HCT116 (cell line): ENCODE data around the gene G3BP2. TPM values are rescaled to one million over a fixed set of nuclear protein-coding genes. Genes with fewer than 3 reads are reported as not detected.

Experiments used
- ATAC-seq: fragments of 200-7000 bp; cut with Tn5 transposase; 2 replicates; pipeline ENCODE4 v1.9.1; 2020; ENCODE audit warnings: mild to moderate bottlenecking, moderate library complexity
- BruUV-seq: library from RNA; stranded (reverse); fragments of 400-500 nt; replicated peaks from 2 replicates; lab custom pipeline; 2021; lab: Mats Ljungman, UMichigan
- CTCF ChIA-PET: fragments of 300-600 bp; sonication (Branson Sonifier 250); formaldehyde crosslinking; loops from one replicate; lab custom pipeline; 2021; ENCODE audit warnings: antibody characterized with exemption; lab: Charles Lee
- POLR2A ChIA-PET: fragments of 300-600, 350-600 bp; sonication (Branson Sonifier 250); formaldehyde crosslinking; loops from one replicate; lab custom pipeline; 2021; ENCODE audit warnings: antibody characterized with exemption; lab: Charles Lee
- RAD21 ChIA-PET, 2 experiments: fragments of 300-600 bp; sonication (Branson Sonifier 250); formaldehyde crosslinking; loops; one replicate each; lab custom pipeline; 2023; ENCODE audit warnings: low total read pairs in 2 of 2; ENCODE audit not compliant: uncharacterized antibody in 2 of 2, unreplicated experiment in 2 of 2, low non-redundant PET in 1 of 2; lab: Charles Lee
- DNase-seq: peaks from one replicate; pipeline ENCODE4 v3.0.0-alpha.2; 2010; ENCODE audit warnings: low read depth, low spot score
- H2AFZ ChIP-seq: fragments of 200-600 bp; shearing (Covaris generic), sonication (generic); 2 replicates; pipeline ENCODE4 v1.6.1; 2017; ENCODE audit warnings: low read depth, mixed run types, mixed read lengths, antibody characterized with exemption, low read length; ENCODE audit not compliant: poor library complexity, severe bottlenecking
- H3K27ac ChIP-seq: 2 replicates; pipeline ENCODE4 v1.5.1; 2012; ENCODE audit warnings: low read depth, low read length
- H3K27me3 ChIP-seq: fragments of 200-600 bp; sonication (generic); 2 replicates; pipeline ENCODE4 v1.6.1; 2016; ENCODE audit warnings: mixed run types, low read length, mixed read lengths; ENCODE audit not compliant: insufficient read depth
- H3K36me3 ChIP-seq, 2 experiments: fragments of 200-500 bp in 1 of 2; fragments of 200-600 bp in 1 of 2; sonication (Bioruptor generic) in 1 of 2; sonication (generic) in 1 of 2; 2 replicates each; pipeline versions ENCODE4 v1.5.1 to v1.6.1; 2014 to 2016; ENCODE audit warnings: low read length in 2 of 2, inconsistent platforms in 1 of 2, mixed read lengths in 1 of 2, mixed run types in 1 of 2; ENCODE audit not compliant: insufficient read depth in 2 of 2, control insufficient read depth in 1 of 2
- H3K4me1 ChIP-seq, 2 experiments: fragments of 200-600 bp in 1 of 2; sonication (generic) in 1 of 2; 2 replicates each; pipeline versions ENCODE4 v1.5.1 to v1.6.1; 2012 to 2017; ENCODE audit warnings: low read length in 2 of 2, inconsistent platforms in 1 of 2, mild to moderate bottlenecking in 1 of 2, mixed read lengths in 1 of 2, mixed run types in 1 of 2, moderate library complexity in 1 of 2; ENCODE audit not compliant: insufficient read depth in 2 of 2, control insufficient read depth in 1 of 2
- H3K4me2 ChIP-seq: fragments of 200-600 bp; sonication (generic); 2 replicates; pipeline ENCODE4 v1.6.1; 2017; ENCODE audit warnings: mixed run types, low read length, mixed read lengths
- H3K4me3 ChIP-seq, 2 experiments: fragments of 200-600 bp in 1 of 2; sonication (generic) in 1 of 2; replicated peaks in 1 of 2; 2 replicates each; pipeline ENCODE4 v1.5.1; 2011 to 2016; ENCODE audit warnings: low read length in 2 of 2, control low read depth in 1 of 2, low read depth in 1 of 2, mild to moderate bottlenecking in 1 of 2, mixed read lengths in 1 of 2, mixed run types in 1 of 2
- H3K79me2 ChIP-seq: fragments of 200-600 bp; sonication (generic); 2 replicates; pipeline ENCODE4 v1.6.1; 2017; ENCODE audit warnings: mild to moderate bottlenecking, mixed run types, low read length, moderate library complexity, mixed read lengths; ENCODE audit not compliant: insufficient read depth
- H3K9ac ChIP-seq: fragments of 200-600 bp; sonication (generic); 2 replicates; pipeline ENCODE4 v1.6.1; 2016; ENCODE audit warnings: low read length, mixed read lengths
- H3K9me2 ChIP-seq: fragments of 200-600 bp; sonication (generic), shearing (Covaris generic); 2 replicates; pipeline ENCODE4 v1.6.1; 2017; ENCODE audit warnings: mixed run types, mild to moderate bottlenecking, moderate library complexity; ENCODE audit not compliant: insufficient read depth
- H3K9me3 ChIP-seq, 2 experiments: fragments of 200-500 bp in 1 of 2; fragments of 200-600 bp in 1 of 2; sonication (Bioruptor generic) in 1 of 2; sonication (generic) in 1 of 2; 2 replicates each; pipeline ENCODE4 v1.6.1; 2014 to 2017; ENCODE audit warnings: low read length in 2 of 2, mixed read lengths in 2 of 2, inconsistent platforms in 1 of 2, low read depth in 1 of 2, mild to moderate bottlenecking in 1 of 2, mixed run types in 1 of 2, moderate library complexity in 1 of 2; ENCODE audit not compliant: control insufficient read depth in 1 of 2, insufficient read depth in 1 of 2
- H4K20me1 ChIP-seq: fragments of 200-600 bp; sonication (generic), shearing (Covaris generic); 2 replicates; pipeline ENCODE4 v1.6.1; 2017; ENCODE audit warnings: mixed run types, mild to moderate bottlenecking, moderate library complexity; ENCODE audit not compliant: insufficient read depth
- CBX3 ChIP-seq: IDR thresholded peaks from 2 replicates; pipeline ENCODE4 v1.6.1; 2012; ENCODE audit warnings: low read depth
- CEBPB ChIP-seq: IDR thresholded peaks from 2 replicates; pipeline ENCODE4 v1.6.1; 2012; ENCODE audit warnings: low read depth
- EGR1 ChIP-seq: IDR thresholded peaks from 2 replicates; pipeline ENCODE4 v1.6.1; 2012; ENCODE audit warnings: low read depth
- ELF1 ChIP-seq: IDR thresholded peaks from 2 replicates; pipeline ENCODE4 v1.6.1; 2012; ENCODE audit warnings: low read depth, borderline replicate concordance
- EZH2 ChIP-seq: fragments of 200-600 bp; sonication (generic); IDR thresholded peaks from 2 replicates; pipeline ENCODE4 v1.6.1; 2017; ENCODE audit warnings: antibody characterized with exemption, mixed run types
- EZH2phosphoT487 ChIP-seq: fragments of 200-600 bp; IDR thresholded peaks from 2 replicates; pipeline ENCODE4 v1.6.1; 2018; ENCODE audit warnings: antibody characterized with exemption, borderline replicate concordance
- FOSL1 ChIP-seq: IDR thresholded peaks from 2 replicates; pipeline ENCODE4 v1.6.1; 2012; ENCODE audit warnings: low read depth
- JUND ChIP-seq: IDR thresholded peaks from 2 replicates; pipeline ENCODE4 v1.6.1; 2012
- POLR2A ChIP-seq: IDR thresholded peaks from 2 replicates; pipeline ENCODE4 v1.7.0; 2011; ENCODE audit warnings: borderline replicate concordance; ENCODE audit not compliant: insufficient read depth, insufficient read length; ENCODE audit errors: extremely low read depth
- POLR2AphosphoS5 ChIP-seq: IDR thresholded peaks from 2 replicates; pipeline ENCODE4 v1.6.1; 2011; ENCODE audit warnings: mild to moderate bottlenecking, low read depth, low read length, moderate library complexity
- RAD21 ChIP-seq: IDR thresholded peaks from 2 replicates; pipeline ENCODE4 v1.6.1; 2012; ENCODE audit warnings: low read depth, mild to moderate bottlenecking
- SIN3A ChIP-seq: IDR thresholded peaks from 2 replicates; pipeline ENCODE4 v1.6.1; 2012; ENCODE audit warnings: low read depth
- SP1 ChIP-seq: IDR thresholded peaks from 2 replicates; pipeline ENCODE4 v1.6.1; 2012; ENCODE audit warnings: low read depth
- SRF ChIP-seq: IDR thresholded peaks from 2 replicates; pipeline ENCODE4 v1.6.1; 2012; ENCODE audit warnings: low read depth
- TCF7L2 ChIP-seq: IDR thresholded peaks from 2 replicates; pipeline ENCODE4 v1.7.0; 2011; ENCODE audit warnings: borderline replicate concordance, inconsistent platforms; ENCODE audit not compliant: insufficient read depth, insufficient read length; ENCODE audit errors: extremely low read depth
- YY1 ChIP-seq: IDR thresholded peaks from 2 replicates; pipeline ENCODE4 v1.6.1; 2011; ENCODE audit warnings: low read length, low read depth, moderate library complexity, mild to moderate bottlenecking; ENCODE audit not compliant: insufficient replicate concordance; ENCODE audit errors: extremely low read depth
- ZFX ChIP-seq: fragments of 450-650 bp; IDR thresholded peaks from 2 replicates; pipeline ENCODE4 v1.6.1; 2017
- ZNF274 ChIP-seq: fragments of 200-500 bp; sonication (Bioruptor generic); IDR thresholded peaks from 2 replicates; pipeline ENCODE4 v1.6.1; 2014; ENCODE audit warnings: mild to moderate bottlenecking, low read depth, low read length, inconsistent platforms
- intact Hi-C: fragments of 100-400 bp; cut with micrococcal nuclease; formaldehyde crosslinking; loops from 2 replicates; pipeline ENCODE4 v1.10.0; 2022
- total RNA-seq: library from RNA; stranded (reverse); gene quantifications from one replicate; pipeline ENCODE4 v1.2.1, GENCODE V29; 2021; ENCODE audit not compliant: unreplicated experiment
- TF ChIP-seq, protein P1 (sequence below): IDR thresholded peaks from 2 replicates; pipeline ENCODE4 v1.6.1; 2012
- TF ChIP-seq, protein P2 (sequence below): IDR thresholded peaks from 2 replicates; pipeline ENCODE4 v1.6.1; 2011; ENCODE audit warnings: mild to moderate bottlenecking, low read length, moderate library complexity; ENCODE audit not compliant: insufficient replicate concordance; ENCODE audit errors: extremely low read depth

The G3BP2 gene
- total RNA-seq, 1 experiment from 2014 or later, result 153 TPM

GRCh38 chr4:75718529-75718928, 45.3 kb upstream of the G3BP2 start:
- no peak overlapping the region for H3K27ac ChIP-seq
- no peaks in the 10 kb centered on the region for H3K9me3 ChIP-seq
- peaks cover 17% of the 10 kb centered on the region for H3K79me2 ChIP-seq
- DNase-seq (peak; percentile 12), ATAC-seq (peak; percentile 62)
- POLR2A ChIA-PET, result no interaction called here
- intact Hi-C loops, result no loop called here
- TF ChIP-seq FOSL1 (peak; percentile 18; the same call in 1 of the 2 replicates), ZFX (no peak), TCF7L2 (no peak), POLR2AphosphoS5 (no peak), EZH2 (no peak), CBX3 (no peak), SIN3A (no peak)
- RAD21 ChIA-PET, result no interaction called here
- no peak overlapping the region for H3K4me3 ChIP-seq
- no peaks in the 10 kb centered on the region for H4K20me1 ChIP-seq
- H2AFZ ChIP-seq, result peak overlapping the region; percentile 92
- H3K9me2 ChIP-seq, result no peaks in the 10 kb centered on the region
- peak overlapping the region; percentile 39 for H3K9ac ChIP-seq
- H3K27me3 ChIP-seq, result no peaks in the 10 kb centered on the region
- peak overlapping the region; percentile 63 for H3K4me2 ChIP-seq
- H3K36me3 ChIP-seq, result 0 out of 4 replicates have a peak, but pooled peaks cover 0 to 3% of the 10 kb centered on the region in 2 experiments
- CTCF ChIA-PET, result no interaction called here
- peaks cover 15 to 28% of the 10 kb centered on the region in 2 experiments for H3K4me1 ChIP-seq
- BruUV-seq, result no TSS peak

GRCh38 chr4:75717408-75717807, 44.2 kb upstream of the G3BP2 start:
- ATAC-seq, result no peak
- no peak overlapping the region for H3K4me2 ChIP-seq
- H3K79me2 ChIP-seq, result peaks cover 6% of the 10 kb centered on the region
- peaks cover 8 to 21% of the 10 kb centered on the region in 2 experiments; a peak in 3 of 4 replicates for H3K4me1 ChIP-seq
- no peak overlapping the region for H3K27ac ChIP-seq
- H3K9me3 ChIP-seq, result no peaks in the 10 kb centered on the region
- no peak overlapping the region for H3K9ac ChIP-seq
- POLR2A ChIA-PET, result no interaction called here
- DNase-seq, result no peak
- RAD21 ChIA-PET, result no interaction called here
- H3K36me3 ChIP-seq, result 0 out of 4 replicates have a peak, but pooled peaks cover 0 to 3% of the 10 kb centered on the region in 2 experiments
- no peak overlapping the region for H2AFZ ChIP-seq
- no peak overlapping the region for H3K4me3 ChIP-seq
- H3K9me2 ChIP-seq, result no peaks in the 10 kb centered on the region
- TF ChIP-seq EZH2 (no peak), SP1 (no peak), TCF7L2 (no peak), EGR1 (no peak), RAD21 (no peak), ELF1 (no peak), SIN3A (no peak), ZNF274 (no peak), FOSL1 (no peak), JUND (no peak), EZH2phosphoT487 (no peak), YY1 (no peak), POLR2AphosphoS5 (no peak), CBX3 (no peak), POLR2A (no peak), SRF (no peak), CEBPB (no peak)
- TF ChIP-seq, protein P1, sequence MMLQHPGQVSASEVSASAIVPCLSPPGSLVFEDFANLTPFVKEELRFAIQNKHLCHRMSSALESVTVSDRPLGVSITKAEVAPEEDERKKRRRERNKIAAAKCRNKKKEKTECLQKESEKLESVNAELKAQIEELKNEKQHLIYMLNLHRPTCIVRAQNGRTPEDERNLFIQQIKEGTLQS, result no peak
- TF ChIP-seq, protein P2, sequence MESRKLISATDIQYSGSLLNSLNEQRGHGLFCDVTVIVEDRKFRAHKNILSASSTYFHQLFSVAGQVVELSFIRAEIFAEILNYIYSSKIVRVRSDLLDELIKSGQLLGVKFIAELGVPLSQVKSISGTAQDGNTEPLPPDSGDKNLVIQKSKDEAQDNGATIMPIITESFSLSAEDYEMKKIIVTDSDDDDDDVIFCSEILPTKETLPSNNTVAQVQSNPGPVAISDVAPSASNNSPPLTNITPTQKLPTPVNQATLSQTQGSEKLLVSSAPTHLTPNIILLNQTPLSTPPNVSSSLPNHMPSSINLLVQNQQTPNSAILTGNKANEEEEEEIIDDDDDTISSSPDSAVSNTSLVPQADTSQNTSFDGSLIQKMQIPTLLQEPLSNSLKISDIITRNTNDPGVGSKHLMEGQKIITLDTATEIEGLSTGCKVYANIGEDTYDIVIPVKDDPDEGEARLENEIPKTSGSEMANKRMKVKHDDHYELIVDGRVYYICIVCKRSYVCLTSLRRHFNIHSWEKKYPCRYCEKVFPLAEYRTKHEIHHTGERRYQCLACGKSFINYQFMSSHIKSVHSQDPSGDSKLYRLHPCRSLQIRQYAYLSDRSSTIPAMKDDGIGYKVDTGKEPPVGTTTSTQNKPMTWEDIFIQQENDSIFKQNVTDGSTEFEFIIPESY, result no peak
- TF ChIP-seq, all 23 proteins: peak for 0
- Histone ChIP-seq H3K27me3 (no peaks in the 10 kb centered on the region), H4K20me1 (no peaks in the 10 kb centered on the region)
- CTCF ChIA-PET, result no interaction called here
- BruUV-seq, result no TSS peak
- intact Hi-C loops, result no loop called here
